ENCODE results near the gene ZNF518B.

- TF ChIP-seq POLR2AphosphoS5 (IDR thresholded peaks at IDR 0.05; ENCODE audit: insufficient read depth, low read depth, low read length): no peak
- no peak for TF ChIP-seq CTCF (IDR thresholded peaks at IDR 0.05; ENCODE audit: extremely low read depth in 1 of 2, insufficient read depth in 1 of 2, low read depth in 1 of 2, low read length in 2 of 2)
- TF ChIP-seq JUN (IDR thresholded peaks at IDR 0.05; ENCODE audit: borderline replicate concordance, insufficient read depth, insufficient read length, low read depth): no peak
- no peak for TF ChIP-seq POLR2A (IDR thresholded peaks at IDR 0.05; ENCODE audit: low read depth, low read length)
These were observed 33.8 kb upstream of the ZNF518B start for GRCh38 chr4:10490996-10491395.

Data from endothelial cell of umbilical vein (primary cell).